LNCAP (cell line): ENCODE data around the gene MAP3K5.

ENCODE experiments used
- CTCF ChIP-seq: fragments of 450-650 bp; IDR thresholded peaks from 2 replicates; pipeline ENCODE4 v1.5.1; 2017; ENCODE audit warnings: mild to moderate bottlenecking

MAP3K5 gene

GRCh38 chr6:136753624-136754023 lies 38.7 kb downstream of the MAP3K5 start:
- TF ChIP-seq CTCF, result no peak

GRCh38 chr6:136752554-136752953 lies 39.7 kb downstream of the MAP3K5 start:
- no peak for TF ChIP-seq CTCF

GRCh38 chr6:136751991-136752390 lies 40.3 kb downstream of the MAP3K5 start:
- no peak for TF ChIP-seq CTCF

GRCh38 chr6:136751522-136751956 lies 40.7 kb downstream of the MAP3K5 start:
- TF ChIP-seq CTCF, result no peak

- TF ChIP-seq CTCF, result no peak
These were observed 41.4 kb downstream of the MAP3K5 start for GRCh38 chr6:136750696-136751521.

- TF ChIP-seq CTCF, result no peak
These were observed 42.8 kb downstream of the MAP3K5 start for GRCh38 chr6:136749359-136749997.

- TF ChIP-seq CTCF, result no peak
These were observed 44.8 kb downstream of the MAP3K5 start for GRCh38 chr6:136747507-136747906.
